Measurements from ENCODE around the gene EEA1. TPM values are rescaled to one million over a fixed set of nuclear protein-coding genes. Genes with fewer than 3 reads are reported as not detected.

The EEA1 gene
- total RNA-seq, 3 donors from 2014 or later = 23.4 to 52.8 (median 27.2) TPM

GRCh38 chr12:92938638-92939037, 9.5 kb upstream of the EEA1 start:
- H3K4me3 ChIP-seq = no peak overlapping the region
- H3K36me3 ChIP-seq = no peaks in the 10 kb centered on the region
- no peak for DNase-seq (ENCODE audit: low spot score in 2 of 2)
- no peaks in the 10 kb centered on the region for H3K27me3 ChIP-seq
- no peaks in the 10 kb centered on the region for H3K9me3 ChIP-seq
- H3K27ac ChIP-seq = no peak overlapping the region
- intact Hi-C loops (cut with DNase I; ENCODE audit: low total_unique reads) = no loop called here
- TF ChIP-seq POLR2A (IDR thresholded peaks at IDR 0.05) = no peak
- no peak for TF ChIP-seq POLR2AphosphoS5 (IDR thresholded peaks at IDR 0.05)
- TF ChIP-seq CTCF (IDR thresholded peaks at IDR 0.05) = no peak
- no peaks in the 10 kb centered on the region for H3K4me1 ChIP-seq

GRCh38 chr12:92938018-92938417, 8.9 kb upstream of the EEA1 start:
- no peaks in the 10 kb centered on the region for H3K4me1 ChIP-seq
- H3K4me3 ChIP-seq = no peak overlapping the region
- H3K27me3 ChIP-seq = no peaks in the 10 kb centered on the region
- no peaks in the 10 kb centered on the region for H3K36me3 ChIP-seq
- intact Hi-C loops (cut with DNase I; ENCODE audit: low total_unique reads) = no loop called here
- TF ChIP-seq POLR2A (IDR thresholded peaks at IDR 0.05) (no peak), POLR2AphosphoS5 (IDR thresholded peaks at IDR 0.05) (no peak), CTCF (IDR thresholded peaks at IDR 0.05) (no peak)
- DNase-seq (ENCODE audit: low spot score in 2 of 2) = no peak
- no peak overlapping the region for H3K27ac ChIP-seq
- H3K9me3 ChIP-seq = no peaks in the 10 kb centered on the region

DNA sequence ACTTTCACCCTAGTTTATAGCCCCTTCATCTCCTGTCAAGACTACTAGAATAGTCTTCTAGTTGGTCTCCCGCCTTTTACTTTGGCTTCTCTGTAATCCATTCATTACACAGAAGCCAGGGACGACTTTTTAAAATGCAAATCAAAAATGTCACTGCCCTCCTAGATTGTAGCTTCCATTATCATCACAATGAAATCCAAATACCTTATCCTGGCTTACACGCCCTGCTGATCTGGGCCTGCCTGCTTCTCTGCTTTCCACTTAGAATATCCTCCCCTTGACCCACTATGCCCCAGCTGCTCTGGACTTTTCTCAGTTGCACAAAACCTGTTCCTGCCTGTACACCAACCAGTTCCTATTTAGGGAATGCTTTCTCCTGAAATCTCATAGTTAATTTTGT, 4.5 kb upstream of the EEA1 start:
- Histone ChIP-seq H3K27ac (no peak overlapping the region), H3K36me3 (no peaks in the 10 kb centered on the region), H3K27me3 (no peaks in the 10 kb centered on the region), H3K4me1 (peaks cover 0 to 4% of the 10 kb centered on the region in 2 donors), H3K9me3 (no peaks in the 10 kb centered on the region), H3K4me3 (no peak overlapping the region)
- DNase-seq (ENCODE audit: low spot score in 2 of 2) = no peak
- TF ChIP-seq POLR2AphosphoS5 (IDR thresholded peaks at IDR 0.05) = no peak
- no peak for TF ChIP-seq CTCF (IDR thresholded peaks at IDR 0.05)
- no peak for TF ChIP-seq POLR2A (IDR thresholded peaks at IDR 0.05)
- intact Hi-C loops (cut with DNase I; ENCODE audit: low total_unique reads) = no loop called here

GRCh38 chr12:92930421-92930820, 1.3 kb upstream of the EEA1 start:
- no peaks in the 10 kb centered on the region for H3K27me3 ChIP-seq
- H3K36me3 ChIP-seq = no peaks in the 10 kb centered on the region
- TF ChIP-seq POLR2AphosphoS5 (IDR thresholded peaks at IDR 0.05) (no peak), CTCF (IDR thresholded peaks at IDR 0.05) (no peak), POLR2A (IDR thresholded peaks at IDR 0.05) (no peak)
- H3K9me3 ChIP-seq = no peaks in the 10 kb centered on the region
- peaks cover 4 to 5% of the 10 kb centered on the region in 2 donors for H3K4me1 ChIP-seq
- H3K27ac ChIP-seq = peak overlapping the region in 1 of 2 donors; percentile 98
- H3K4me3 ChIP-seq = peak overlapping the region in 2 of 3 donors; percentile 89
- no peak for DNase-seq (ENCODE audit: low spot score in 2 of 2)
- intact Hi-C loops (cut with DNase I; ENCODE audit: low total_unique reads) = no loop called here

DNA sequence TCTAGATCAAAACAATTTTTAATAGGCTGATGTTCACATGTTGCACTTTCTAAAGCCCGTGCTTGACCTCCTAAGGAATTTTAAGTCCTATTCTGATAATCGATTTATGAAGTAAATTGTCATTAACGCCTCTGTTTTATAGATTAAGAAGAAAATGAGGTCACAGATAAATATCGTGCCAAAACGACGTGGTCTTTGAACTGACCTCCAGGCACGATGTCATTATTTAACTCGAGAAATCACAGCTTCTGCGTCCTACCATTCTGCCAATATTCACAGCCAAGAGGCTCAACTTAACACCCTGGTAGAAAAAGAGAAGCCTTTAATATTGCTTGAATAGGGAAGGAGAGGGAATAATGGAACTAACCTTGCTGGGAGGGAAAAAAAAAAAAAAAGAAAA, 888 bp upstream of the EEA1 start:
- intact Hi-C loops (cut with DNase I; ENCODE audit: low total_unique reads) = no loop called here
- TF ChIP-seq POLR2AphosphoS5 (IDR thresholded peaks at IDR 0.05) (no peak), CTCF (IDR thresholded peaks at IDR 0.05) (no peak), POLR2A (IDR thresholded peaks at IDR 0.05) (no peak)
- peak overlapping the region; percentile 88 to 89 (median 89) for H3K4me3 ChIP-seq
- H3K9me3 ChIP-seq = no peaks in the 10 kb centered on the region
- no peak for DNase-seq (ENCODE audit: low spot score in 2 of 2)
- peak overlapping the region; percentile 98 for H3K27ac ChIP-seq
- H3K27me3 ChIP-seq = no peaks in the 10 kb centered on the region
- H3K36me3 ChIP-seq = no peaks in the 10 kb centered on the region
- H3K4me1 ChIP-seq = peaks cover 4 to 5% of the 10 kb centered on the region in 2 donors
